HepG2 (cell line): Measurements from ENCODE around the gene SLC35F3. TPM values are rescaled to one million over a fixed set of nuclear protein-coding genes. Genes with fewer than 3 reads are reported as not detected.

Experiments
- ARID4A ChIP-seq: sonication (generic); formaldehyde crosslinking; IDR thresholded peaks from 2 replicates; pipeline ENCODE4 v1.5.0; 2020; ENCODE audit warnings: mild to moderate bottlenecking, missing genetic modification reagents, borderline replicate concordance
- BORCS8-MEF2B ChIP-seq: sonication (generic); formaldehyde crosslinking; IDR thresholded peaks from 2 replicates; pipeline ENCODE4 v1.8.0; 2022; ENCODE audit warnings: mild to moderate bottlenecking, missing genetic modification reagents
- IRF9 ChIP-seq: sonication (generic); formaldehyde crosslinking; IDR thresholded peaks from 2 replicates; pipeline ENCODE4 v1.8.0; 2022; ENCODE audit warnings: missing genetic modification reagents, mild to moderate bottlenecking, borderline replicate concordance
- PHF8 ChIP-seq: sonication (generic); formaldehyde crosslinking; IDR thresholded peaks from 2 replicates; pipeline ENCODE4 v1.5.0; 2020; ENCODE audit warnings: missing genetic modification reagents
- STAG1 ChIP-seq: sonication (generic); formaldehyde crosslinking; IDR thresholded peaks from 2 replicates; pipeline ENCODE4 v1.4.0; 2020; ENCODE audit warnings: missing genetic modification reagents
- ZFP91 ChIP-seq: sonication (generic); formaldehyde crosslinking; IDR thresholded peaks from 2 replicates; pipeline ENCODE4 v1.9.0; 2022; ENCODE audit warnings: missing genetic modification reagents, mild to moderate bottlenecking, borderline replicate concordance
- ZNF788 ChIP-seq: sonication (generic); formaldehyde crosslinking; IDR thresholded peaks from 2 replicates; pipeline ENCODE4 v1.5.0; 2020; ENCODE audit warnings: mild to moderate bottlenecking, missing genetic modification reagents, borderline replicate concordance
- polyA plus RNA-seq, 8 experiments: library from polyadenylated mRNA; depleted of rRNA in 3 of 8; stranded (reverse) in 7 of 8; unstranded in 1 of 8; fragments of >200 nt; fragmentation: Illumina TruSeq in 4 of 8; extraction: Trizol in 4 of 8; gene quantifications; 2 replicates each; pipeline versions ENCODE4 v1.2.1 to v1.2.3, GENCODE V29; 2011 to 2016; ENCODE audit warnings: low read depth in 4 of 8, missing spikeins in 1 of 8, mixed read lengths in 1 of 8; ENCODE audit not compliant: insufficient read depth in 1 of 8
- total RNA-seq, 5 experiments: library from RNA; depleted of rRNA; stranded (reverse); fragments of >200 nt; fragmentation: Illumina TruSeq; extraction: Trizol; gene quantifications; 2 replicates each; pipeline ENCODE4 v1.2.3, GENCODE V29; 2016; ENCODE audit warnings: low read depth in 1 of 5

SLC35F3 gene
- total and polyA plus RNA-seq, 2 of the 13 experiments (the other 11 are each of a cell fraction or from before 2014, with no cell fraction given), result not detected

GRCh38 chr1:234356615-234357269 lies 452.3 kb downstream of the SLC35F3 start (continued):
- TF ChIP-seq ZNF788, result peak; percentile 65; the same call in 1 of the 2 replicates
- TF ChIP-seq PHF8 (CRISPR knock-in tag), result peak; percentile 58
- TF ChIP-seq ZFP91 (CRISPR knock-in tag), result peak; percentile 58; the same call in 1 of the 2 replicates
- TF ChIP-seq STAG1 (CRISPR knock-in tag), result peak; percentile 12; the same call in 1 of the 2 replicates
- peak; percentile 42; the same call in 1 of the 2 replicates for TF ChIP-seq IRF9 (CRISPR knock-in tag)
- TF ChIP-seq BORCS8-MEF2B (CRISPR knock-in tag), result 0 out of 2 replicates have a peak, but pooled peaks have one; percentile 43
- TF ChIP-seq ARID4A, result peak; percentile 67; the same call in 1 of the 2 replicates
